Hepatocyte (in vitro differentiated cells): Measurements from ENCODE around the gene SHANK1.
"Not testable (repeated sequence)": the region's sequence is repeated elsewhere in the genome, so short reads cannot be mapped to it uniquely, and the experiment has no call there.

ENCODE experiments used
- EZH2phosphoT487 ChIP-seq: fragments of 200-600 bp; sonication (generic); IDR thresholded peaks from one replicate; pipeline ENCODE4 v1.6.1; 2018; ENCODE audit warnings: antibody characterized with exemption, mild to moderate bottlenecking, low read depth, moderate library complexity; ENCODE audit not compliant: unreplicated experiment, severe bottlenecking
- TF ChIP-seq, protein P1 (sequence below): fragments of 200-600 bp; sonication (generic); IDR thresholded peaks from 2 replicates; pipeline ENCODE4 v1.5.1; 2016; ENCODE audit warnings: antibody characterized with exemption, mild to moderate bottlenecking; ENCODE audit not compliant: poor library complexity

DNA sequence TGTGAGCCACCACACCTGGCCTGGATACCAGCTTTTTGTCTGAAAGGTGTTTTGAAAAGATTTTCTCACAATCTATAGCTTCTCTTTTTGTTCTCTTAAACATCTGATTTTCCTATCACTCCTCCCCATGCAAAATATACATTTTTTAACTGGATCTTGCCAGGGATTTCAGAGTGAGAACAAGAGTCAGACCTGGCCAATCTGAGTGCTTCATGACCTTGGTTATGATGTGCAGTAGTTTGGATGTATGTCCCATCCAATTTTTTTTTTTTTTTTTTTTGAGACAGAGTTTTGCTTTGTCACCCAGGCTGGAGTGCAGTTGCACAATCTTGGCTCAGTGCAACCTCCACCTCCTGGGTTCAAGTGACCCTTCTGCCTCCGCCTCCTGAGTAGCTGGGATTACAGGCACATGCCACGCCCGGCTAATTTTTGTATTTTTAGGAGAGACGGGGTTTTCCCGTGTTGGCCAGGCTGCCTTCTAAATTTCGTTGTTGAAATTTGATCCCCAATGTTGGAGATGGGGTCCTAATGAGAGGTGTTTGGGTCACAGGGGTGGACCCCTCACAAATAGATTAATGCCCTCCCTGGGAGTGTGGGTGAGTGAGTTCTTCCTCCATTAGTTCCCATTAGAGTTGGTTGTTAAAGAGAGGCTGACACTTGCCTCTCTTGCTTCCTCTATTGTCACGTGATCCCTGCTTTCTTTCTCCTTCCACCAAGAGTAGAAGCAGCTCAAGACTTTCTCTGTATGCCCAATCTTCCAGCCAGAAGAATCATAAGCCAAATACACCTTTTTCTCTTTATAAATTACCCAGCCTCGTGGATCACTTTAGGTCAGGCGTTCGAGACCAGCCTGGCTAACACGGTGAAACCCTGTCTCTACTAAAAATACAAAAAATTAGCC is 106.8 kb downstream of the SHANK1 start:
- TF ChIP-seq, protein P1, sequence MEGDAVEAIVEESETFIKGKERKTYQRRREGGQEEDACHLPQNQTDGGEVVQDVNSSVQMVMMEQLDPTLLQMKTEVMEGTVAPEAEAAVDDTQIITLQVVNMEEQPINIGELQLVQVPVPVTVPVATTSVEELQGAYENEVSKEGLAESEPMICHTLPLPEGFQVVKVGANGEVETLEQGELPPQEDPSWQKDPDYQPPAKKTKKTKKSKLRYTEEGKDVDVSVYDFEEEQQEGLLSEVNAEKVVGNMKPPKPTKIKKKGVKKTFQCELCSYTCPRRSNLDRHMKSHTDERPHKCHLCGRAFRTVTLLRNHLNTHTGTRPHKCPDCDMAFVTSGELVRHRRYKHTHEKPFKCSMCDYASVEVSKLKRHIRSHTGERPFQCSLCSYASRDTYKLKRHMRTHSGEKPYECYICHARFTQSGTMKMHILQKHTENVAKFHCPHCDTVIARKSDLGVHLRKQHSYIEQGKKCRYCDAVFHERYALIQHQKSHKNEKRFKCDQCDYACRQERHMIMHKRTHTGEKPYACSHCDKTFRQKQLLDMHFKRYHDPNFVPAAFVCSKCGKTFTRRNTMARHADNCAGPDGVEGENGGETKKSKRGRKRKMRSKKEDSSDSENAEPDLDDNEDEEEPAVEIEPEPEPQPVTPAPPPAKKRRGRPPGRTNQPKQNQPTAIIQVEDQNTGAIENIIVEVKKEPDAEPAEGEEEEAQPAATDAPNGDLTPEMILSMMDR, result not testable (repeated sequence)
- not testable (repeated sequence) for TF ChIP-seq EZH2phosphoT487
